Measurements from ENCODE around the gene DGKB. TPM values are rescaled to one million over a fixed set of nuclear protein-coding genes. Genes with fewer than 3 reads are reported as not detected.

The DGKB gene
- total RNA-seq, 4 donors from 2014 or later, result 4.4 to 33.1 (median 9.3) TPM

DNA sequence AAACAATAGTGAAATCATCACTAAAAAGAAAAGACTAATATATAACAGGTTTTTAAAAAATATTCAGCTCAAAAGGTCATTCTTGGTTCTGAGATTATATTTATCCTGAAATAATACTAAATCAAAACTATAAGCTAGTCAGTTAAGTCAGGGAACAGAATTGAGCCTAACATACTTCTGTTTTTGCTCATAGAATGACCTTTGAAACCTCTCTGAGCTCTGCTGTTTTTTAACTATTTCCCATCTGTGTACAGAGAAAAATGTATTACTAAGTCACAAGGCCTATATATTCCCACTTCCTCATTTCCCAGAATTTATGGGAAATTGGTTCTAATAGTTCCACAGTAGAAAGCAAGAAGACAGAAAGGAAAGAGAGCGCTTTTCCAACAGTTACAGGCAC lies 566.3 kb downstream of the DGKB start:
- no peak for DNase-seq
- Histone ChIP-seq H3K9me3 (no peaks in the 10 kb centered on the region), H3K27ac (no peak overlapping the region), H3K27me3 (no peaks in the 10 kb centered on the region), H3K4me3 (no peak overlapping the region), H3K36me3 (no peaks in the 10 kb centered on the region), H3K4me1 (no peaks in the 10 kb centered on the region)
- no peak for TF ChIP-seq POLR2A (IDR thresholded peaks at IDR 0.05)
- TF ChIP-seq, protein P1, sequence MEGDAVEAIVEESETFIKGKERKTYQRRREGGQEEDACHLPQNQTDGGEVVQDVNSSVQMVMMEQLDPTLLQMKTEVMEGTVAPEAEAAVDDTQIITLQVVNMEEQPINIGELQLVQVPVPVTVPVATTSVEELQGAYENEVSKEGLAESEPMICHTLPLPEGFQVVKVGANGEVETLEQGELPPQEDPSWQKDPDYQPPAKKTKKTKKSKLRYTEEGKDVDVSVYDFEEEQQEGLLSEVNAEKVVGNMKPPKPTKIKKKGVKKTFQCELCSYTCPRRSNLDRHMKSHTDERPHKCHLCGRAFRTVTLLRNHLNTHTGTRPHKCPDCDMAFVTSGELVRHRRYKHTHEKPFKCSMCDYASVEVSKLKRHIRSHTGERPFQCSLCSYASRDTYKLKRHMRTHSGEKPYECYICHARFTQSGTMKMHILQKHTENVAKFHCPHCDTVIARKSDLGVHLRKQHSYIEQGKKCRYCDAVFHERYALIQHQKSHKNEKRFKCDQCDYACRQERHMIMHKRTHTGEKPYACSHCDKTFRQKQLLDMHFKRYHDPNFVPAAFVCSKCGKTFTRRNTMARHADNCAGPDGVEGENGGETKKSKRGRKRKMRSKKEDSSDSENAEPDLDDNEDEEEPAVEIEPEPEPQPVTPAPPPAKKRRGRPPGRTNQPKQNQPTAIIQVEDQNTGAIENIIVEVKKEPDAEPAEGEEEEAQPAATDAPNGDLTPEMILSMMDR (IDR thresholded peaks at IDR 0.05), result no peak
- intact Hi-C loops (cut with DNase I; ENCODE audit: low total_unique reads), result no loop called here

DNA sequence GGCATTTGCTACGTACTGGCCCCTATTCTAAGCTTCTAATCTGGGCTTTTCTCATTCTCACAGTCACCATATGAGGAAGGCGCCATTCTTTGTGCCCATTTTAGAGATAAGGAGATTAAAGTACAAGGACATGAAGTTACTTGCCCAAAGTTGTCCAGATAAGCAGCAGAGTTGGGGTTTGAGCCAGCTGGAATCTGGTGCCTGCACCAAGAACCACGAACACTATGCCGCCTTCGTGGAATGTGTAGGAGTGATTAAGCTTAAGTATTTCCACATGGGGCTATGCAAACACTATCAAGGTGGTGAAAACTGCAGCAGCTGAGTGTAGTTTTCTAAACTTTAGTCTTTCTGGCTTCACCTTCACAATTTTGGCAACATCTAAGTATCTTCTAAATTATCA lies 570.4 kb downstream of the DGKB start:
- H3K4me3 ChIP-seq, result no peak overlapping the region
- no peak overlapping the region for H3K27ac ChIP-seq
- H3K9me3 ChIP-seq, result no peaks in the 10 kb centered on the region
- intact Hi-C loops (cut with DNase I; ENCODE audit: low total_unique reads), result no loop called here
- H3K4me1 ChIP-seq, result no peaks in the 10 kb centered on the region
- no peak for TF ChIP-seq POLR2A (IDR thresholded peaks at IDR 0.05)
- TF ChIP-seq, protein P1 (IDR thresholded peaks at IDR 0.05), result no peak
- H3K36me3 ChIP-seq, result peaks cover 0 to 5% of the 10 kb centered on the region in 2 donors
- no peak for DNase-seq
- no peaks in the 10 kb centered on the region for H3K27me3 ChIP-seq

DNA sequence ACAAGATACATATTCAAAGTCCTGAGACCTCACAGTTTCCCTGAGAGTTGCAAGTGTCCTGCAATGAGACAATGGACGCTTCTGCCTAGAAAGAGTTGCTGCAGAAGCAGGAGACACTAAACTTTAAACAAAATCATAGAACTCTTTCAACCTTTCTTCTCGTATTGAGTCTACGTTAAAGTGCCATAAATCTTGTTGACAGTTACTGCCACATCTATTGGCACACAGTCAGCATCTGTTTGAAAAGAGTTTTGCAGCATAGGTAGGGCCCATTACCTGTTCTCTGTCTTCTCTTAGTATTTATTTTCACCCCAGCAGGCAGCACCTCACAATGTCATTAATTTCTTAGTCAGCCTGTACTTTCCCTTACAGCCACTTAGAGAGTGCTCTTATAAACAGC lies 577.8 kb downstream of the DGKB start:
- intact Hi-C loops (cut with DNase I; ENCODE audit: low total_unique reads), result no loop called here
- Histone ChIP-seq H3K36me3 (peaks cover 0 to 5% of the 10 kb centered on the region in 2 donors), H3K27me3 (no peaks in the 10 kb centered on the region), H3K4me3 (no peak overlapping the region), H3K27ac (no peak overlapping the region), H3K9me3 (peaks cover 0 to 6% of the 10 kb centered on the region in 2 donors), H3K4me1 (no peaks in the 10 kb centered on the region)
- DNase-seq, result no peak
- no peak for TF ChIP-seq POLR2A (IDR thresholded peaks at IDR 0.05)
- TF ChIP-seq, protein P1 (IDR thresholded peaks at IDR 0.05), result no peak

- H3K27ac ChIP-seq, result no peak overlapping the region
- no peaks in the 10 kb centered on the region for H3K4me1 ChIP-seq
- TF ChIP-seq, protein P1 (IDR thresholded peaks at IDR 0.05), result no peak
- TF ChIP-seq POLR2A (IDR thresholded peaks at IDR 0.05), result no peak
- H3K27me3 ChIP-seq, result no peaks in the 10 kb centered on the region
- intact Hi-C loops (cut with DNase I; ENCODE audit: low total_unique reads), result no loop called here
- peaks cover 0 to under 1% of the 10 kb centered on the region in 2 donors for H3K36me3 ChIP-seq
- no peak overlapping the region for H3K4me3 ChIP-seq
- DNase-seq, result no peak
- peaks cover 0 to 6% of the 10 kb centered on the region in 2 donors for H3K9me3 ChIP-seq
Observed at GRCh38 chr7:14322724-14323123, 579.8 kb downstream of the DGKB start.

DNA sequence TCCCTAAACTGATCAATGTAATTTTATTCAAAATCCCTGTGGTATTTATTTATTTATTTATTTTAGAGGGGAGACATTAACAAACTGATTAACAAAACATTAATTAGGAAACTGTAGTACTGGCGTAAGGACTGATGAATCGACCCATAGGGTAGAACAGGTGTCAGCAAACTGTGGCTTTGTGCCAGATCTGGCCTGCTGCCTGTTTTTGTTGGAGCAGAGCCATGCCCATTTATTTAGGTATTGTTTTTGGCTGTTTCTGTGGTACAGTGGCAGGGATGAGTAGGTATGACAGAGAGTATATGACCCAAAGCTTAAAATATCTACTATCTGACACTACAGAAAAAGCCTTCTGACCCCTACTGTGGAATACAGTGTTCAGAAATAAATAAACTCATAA lies 580.6 kb downstream of the DGKB start:
- intact Hi-C loops (cut with DNase I; ENCODE audit: low total_unique reads), result no loop called here
- Histone ChIP-seq H3K4me1 (no peaks in the 10 kb centered on the region), H3K4me3 (no peak overlapping the region), H3K27ac (no peak overlapping the region), H3K9me3 (peaks cover 0 to 6% of the 10 kb centered on the region in 2 donors), H3K27me3 (no peaks in the 10 kb centered on the region), H3K36me3 (no peaks in the 10 kb centered on the region)
- no peak for TF ChIP-seq POLR2A (IDR thresholded peaks at IDR 0.05)
- TF ChIP-seq, protein P1 (IDR thresholded peaks at IDR 0.05), result no peak
- DNase-seq, result no peak
